Mesendoderm (in vitro differentiated cells): Measurements from ENCODE around the gene MOCS3.
A peak's percentile ranks its signal among the peaks of the same experiment; 100 is the strongest.

Experiments
- DNase-seq: peaks from one replicate; pipeline ENCODE4 v3.0.0; 2013
- H2AK5ac ChIP-seq: 2 replicates; pipeline ENCODE4 v1.6.1; 2013; ENCODE audit warnings: low read length, inconsistent platforms
- H2BK120ac ChIP-seq: 2 replicates; pipeline ENCODE4 v1.6.1; 2013; ENCODE audit warnings: low read depth, mild to moderate bottlenecking, low read length, moderate library complexity, mixed read lengths
- H2BK15ac ChIP-seq: replicated peaks from 2 replicates; pipeline ENCODE4 v1.6.1; 2013; ENCODE audit warnings: low read depth, mild to moderate bottlenecking, moderate library complexity
- H2BK5ac ChIP-seq: 2 replicates; pipeline ENCODE4 v1.6.1; 2013; ENCODE audit warnings: low read length, inconsistent platforms
- H3K18ac ChIP-seq: 2 replicates; pipeline ENCODE4 v1.6.1; 2013; ENCODE audit warnings: mild to moderate bottlenecking, low read length, mixed read lengths
- H3K23ac ChIP-seq: one replicate; pipeline ENCODE4 v1.6.1; 2013; ENCODE audit warnings: low read length
- H3K27ac ChIP-seq: 2 replicates; pipeline ENCODE4 v1.5.1; 2013; ENCODE audit warnings: low read depth, mild to moderate bottlenecking, inconsistent platforms, low read length, moderate library complexity
- H3K27me3 ChIP-seq: 2 replicates; pipeline ENCODE4 v1.6.1; 2013; ENCODE audit warnings: low read length, control low read depth, mild to moderate bottlenecking, inconsistent platforms; ENCODE audit not compliant: insufficient read depth, poor library complexity
- H3K36me3 ChIP-seq: 2 replicates; pipeline ENCODE4 v1.6.1; 2013; ENCODE audit warnings: low read length, inconsistent platforms; ENCODE audit not compliant: control insufficient read depth, insufficient read depth
- H3K4ac ChIP-seq: one replicate; pipeline ENCODE4 v1.6.1; 2013; ENCODE audit warnings: low read depth, mild to moderate bottlenecking, low read length, moderate library complexity
- H3K4me1 ChIP-seq: 2 replicates; pipeline ENCODE4 v1.6.1; 2013; ENCODE audit warnings: low read depth, low read length, inconsistent platforms; ENCODE audit not compliant: control insufficient read depth
- H3K4me2 ChIP-seq: 2 replicates; pipeline ENCODE4 v1.6.1; 2013; ENCODE audit warnings: low read length
- H3K4me3 ChIP-seq: 2 replicates; pipeline ENCODE4 v1.5.1; 2013; ENCODE audit warnings: mild to moderate bottlenecking, low read length
- H3K56ac ChIP-seq: one replicate; pipeline ENCODE4 v1.6.1; 2013; ENCODE audit warnings: low read length
- H3K79me1 ChIP-seq: 2 replicates; pipeline ENCODE4 v1.6.1; 2013; ENCODE audit warnings: low read length, inconsistent platforms
- H3K79me2 ChIP-seq: 2 replicates; pipeline ENCODE4 v1.6.1; 2013; ENCODE audit warnings: mild to moderate bottlenecking, low read length; ENCODE audit not compliant: control insufficient read depth, insufficient read depth
- H3K9ac ChIP-seq: 2 replicates; pipeline ENCODE4 v1.6.1; 2013; ENCODE audit warnings: low read length, inconsistent platforms
- H4K5ac ChIP-seq: one replicate; pipeline ENCODE4 v1.6.1; 2013; ENCODE audit warnings: low read length
- H4K8ac ChIP-seq: one replicate; pipeline ENCODE4 v1.6.1; 2013; ENCODE audit warnings: low read depth, mild to moderate bottlenecking, control low read depth, low read length, moderate library complexity
- WGBS: extraction: QIAGEN DNeasy Blood & Tissue Kit; methylation state at CpG from one replicate; pipeline ENCODE4 v1.1.7; 2013; ENCODE audit warnings: low lambda C conversion rate, missing lambda C conversion rate; ENCODE audit not compliant: insufficient coverage; ENCODE audit errors: extremely low coverage; 5-methylcytosine and 5-hydroxymethylcytosine counted together

The MOCS3 gene

DNA sequence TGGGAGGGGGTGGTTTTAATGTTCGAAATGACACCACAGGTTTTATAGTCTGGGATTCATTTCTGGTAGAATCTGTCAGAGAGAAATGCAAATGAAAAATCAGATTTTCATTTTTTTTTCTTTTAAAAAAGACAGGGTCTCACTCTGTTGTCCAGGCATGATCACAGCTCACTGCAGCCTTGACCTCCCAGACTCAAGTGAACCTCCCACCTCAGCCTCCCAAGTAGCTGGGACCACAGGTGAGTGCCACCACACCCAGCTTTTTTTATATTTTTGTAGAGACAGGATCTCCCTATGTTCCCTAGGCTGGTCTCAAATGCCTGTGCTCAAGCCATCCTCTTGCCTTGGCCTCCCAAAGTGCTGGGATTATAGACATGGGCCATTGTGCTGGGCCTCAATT is 25.0 kb upstream of the MOCS3 start:
- H3K23ac ChIP-seq: no peak overlapping the region
- no peak overlapping the region for H2BK5ac ChIP-seq
- H2BK15ac ChIP-seq: no peak overlapping the region
- H3K56ac ChIP-seq: no peak overlapping the region
- no peak overlapping the region for H2BK120ac ChIP-seq
- no peak for DNase-seq
- no peak overlapping the region for H3K4ac ChIP-seq
- H3K27me3 ChIP-seq: no peaks in the 10 kb centered on the region
- no peak overlapping the region for H4K5ac ChIP-seq
- H3K4me2 ChIP-seq: no peak overlapping the region
- H3K4me1 ChIP-seq: peaks cover 5% of the 10 kb centered on the region
- H3K27ac ChIP-seq: no peak overlapping the region
- H3K9ac ChIP-seq: no peak overlapping the region
- peaks cover 17% of the 10 kb centered on the region for H3K79me2 ChIP-seq
- no peak overlapping the region for H3K18ac ChIP-seq
- WGBS: no CpG with 5 or more reads among the region's 1 CpG
- H4K8ac ChIP-seq: no peak overlapping the region
- peaks cover 3% of the 10 kb centered on the region for H3K36me3 ChIP-seq
- H3K4me3 ChIP-seq: no peak overlapping the region
- no peaks in the 10 kb centered on the region for H3K79me1 ChIP-seq
- no peak overlapping the region for H2AK5ac ChIP-seq

GRCh38 chr20:50943069-50943468 is 15.5 kb upstream of the MOCS3 start:
- Histone ChIP-seq H3K23ac (no peak overlapping the region), H3K27me3 (no peaks in the 10 kb centered on the region), H3K79me1 (no peaks in the 10 kb centered on the region), H3K18ac (no peak overlapping the region), H3K27ac (no peak overlapping the region), H3K56ac (no peak overlapping the region), H3K79me2 (no peaks in the 10 kb centered on the region), H3K4me3 (no peak overlapping the region), H3K4me1 (no peaks in the 10 kb centered on the region), H2BK5ac (no peak overlapping the region), H3K9ac (no peak overlapping the region), H4K5ac (no peak overlapping the region), H2BK120ac (no peak overlapping the region), H3K4ac (no peak overlapping the region), H2BK15ac (no peak overlapping the region), H2AK5ac (no peak overlapping the region), H3K36me3 (no peaks in the 10 kb centered on the region), H3K4me2 (no peak overlapping the region), H4K8ac (no peak overlapping the region)
- DNase-seq: no peak
- no CpG with 5 or more reads among the region's 7 CpGs for WGBS

DNA sequence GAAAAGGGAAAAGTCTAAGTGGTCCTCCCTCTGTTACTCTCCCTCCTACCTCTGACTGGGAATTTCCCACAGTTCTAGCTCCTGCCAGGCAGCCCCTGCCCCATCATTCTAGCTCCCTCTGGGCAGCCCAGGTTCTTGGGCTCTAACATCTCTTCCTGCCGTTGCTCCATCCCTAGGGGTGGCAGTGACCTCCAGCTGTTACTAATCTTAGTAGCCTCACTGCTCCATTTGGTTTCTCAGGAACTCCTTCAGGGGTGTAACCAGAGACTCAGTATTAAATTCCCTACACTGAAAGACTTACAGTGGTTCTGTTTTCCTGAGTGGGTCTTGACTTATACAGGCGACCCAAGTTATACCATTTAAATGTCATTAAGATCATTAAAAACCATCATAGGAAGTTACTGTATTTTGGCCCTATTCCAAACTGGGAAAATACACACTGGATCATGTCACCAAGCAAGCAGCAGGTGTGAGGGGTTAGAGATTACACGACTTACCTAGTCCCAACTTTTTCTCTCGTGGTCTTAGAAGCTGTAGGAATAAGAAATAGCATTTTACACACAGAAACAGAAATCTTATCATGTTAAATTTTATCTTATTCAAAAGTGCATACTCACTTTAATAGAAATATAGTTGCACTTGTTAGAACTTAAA is 10.4 kb upstream of the MOCS3 start:
- WGBS: no CpG with 5 or more reads among the region's 4 CpGs
- Histone ChIP-seq H3K4me2 (no peak overlapping the region), H4K5ac (no peak overlapping the region), H2BK120ac (no peak overlapping the region), H3K56ac (no peak overlapping the region), H3K23ac (no peak overlapping the region), H3K18ac (no peak overlapping the region), H3K9ac (no peak overlapping the region), H3K27ac (no peak overlapping the region), H4K8ac (no peak overlapping the region), H3K27me3 (no peaks in the 10 kb centered on the region), H3K36me3 (no peaks in the 10 kb centered on the region), H2AK5ac (no peak overlapping the region), H3K4ac (no peak overlapping the region), H3K4me3 (no peak overlapping the region), H3K79me2 (peaks cover 3% of the 10 kb centered on the region), H2BK15ac (no peak overlapping the region), H3K4me1 (no peaks in the 10 kb centered on the region), H3K79me1 (peaks cover 3% of the 10 kb centered on the region), H2BK5ac (no peak overlapping the region)
- DNase-seq: no peak

DNA sequence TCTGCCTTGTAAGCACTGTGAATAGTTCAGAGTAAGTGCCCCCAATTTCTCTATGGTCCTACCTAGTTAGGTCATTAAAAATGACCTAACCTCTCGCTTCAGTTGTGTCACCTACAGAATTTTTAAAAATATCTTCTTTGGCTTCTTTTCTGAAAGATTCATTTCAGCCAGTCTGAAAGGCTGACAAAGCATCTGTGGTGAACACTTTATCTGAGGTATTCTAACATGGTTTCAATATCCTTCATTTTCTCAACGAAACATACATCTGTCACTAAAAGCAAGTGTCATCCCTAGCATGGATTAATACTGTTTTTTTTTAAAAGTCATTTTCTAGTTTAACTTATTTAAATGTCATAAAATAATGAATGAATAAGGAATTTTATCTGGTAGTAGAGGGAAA is 5.4 kb upstream of the MOCS3 start:
- Histone ChIP-seq H3K4me2 (no peak overlapping the region), H3K27ac (no peak overlapping the region), H3K27me3 (no peaks in the 10 kb centered on the region), H2BK120ac (no peak overlapping the region), H4K8ac (no peak overlapping the region), H4K5ac (no peak overlapping the region), H3K79me1 (peaks cover 9% of the 10 kb centered on the region), H3K56ac (no peak overlapping the region), H3K18ac (no peak overlapping the region), H2AK5ac (no peak overlapping the region), H3K36me3 (no peaks in the 10 kb centered on the region), H2BK15ac (no peak overlapping the region), H3K79me2 (peaks cover 31% of the 10 kb centered on the region), H3K4me1 (peaks cover 3% of the 10 kb centered on the region), H3K4me3 (no peak overlapping the region), H3K23ac (no peak overlapping the region), H3K9ac (no peak overlapping the region), H2BK5ac (no peak overlapping the region), H3K4ac (no peak overlapping the region)
- DNase-seq: no peak
- WGBS: no CpG with 5 or more reads among the region's 2 CpGs

DNA sequence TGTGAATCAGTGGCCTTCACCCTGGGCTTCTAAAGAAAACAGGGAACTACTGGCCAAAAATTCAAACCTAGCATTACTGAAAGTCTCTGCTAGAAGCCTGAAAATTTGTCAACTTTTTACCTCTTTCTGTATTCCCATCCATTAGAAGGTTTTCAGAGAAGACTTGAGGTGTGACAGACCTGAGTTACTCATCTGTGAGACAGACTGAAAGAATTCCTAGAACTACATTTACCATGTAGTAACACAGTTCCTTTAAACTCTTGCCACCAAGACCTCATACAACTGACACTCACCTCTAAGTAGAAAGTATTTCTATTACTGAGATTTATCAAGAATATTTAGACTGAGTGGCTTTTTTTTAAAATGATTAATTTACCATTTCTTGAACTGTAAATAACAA is 4.8 kb upstream of the MOCS3 start:
- Histone ChIP-seq H3K4me2 (no peak overlapping the region), H4K8ac (no peak overlapping the region), H2BK5ac (no peak overlapping the region), H2BK120ac (no peak overlapping the region), H3K79me1 (peaks cover 9% of the 10 kb centered on the region), H3K79me2 (peaks cover 32% of the 10 kb centered on the region), H3K4ac (no peak overlapping the region), H3K27ac (no peak overlapping the region), H2BK15ac (no peak overlapping the region), H4K5ac (no peak overlapping the region), H3K36me3 (no peaks in the 10 kb centered on the region), H3K4me1 (peaks cover 3% of the 10 kb centered on the region), H3K23ac (no peak overlapping the region), H3K4me3 (no peak overlapping the region), H3K56ac (no peak overlapping the region), H3K27me3 (no peaks in the 10 kb centered on the region), H3K18ac (no peak overlapping the region), H2AK5ac (no peak overlapping the region), H3K9ac (no peak overlapping the region)
- DNase-seq: no peak

GRCh38 chr20:50957276-50957675 is 1.3 kb upstream of the MOCS3 start:
- peaks cover 44% of the 10 kb centered on the region for H3K79me2 ChIP-seq
- no peak overlapping the region for H2BK120ac ChIP-seq
- peak overlapping the region; percentile 66 for H3K56ac ChIP-seq
- H2BK15ac ChIP-seq: no peak overlapping the region
- H3K9ac ChIP-seq: peak overlapping the region; percentile 83
- H3K23ac ChIP-seq: no peak overlapping the region
- WGBS: no CpG with 5 or more reads among the region's 7 CpGs
- no peak overlapping the region for H4K8ac ChIP-seq
- H3K18ac ChIP-seq: no peak overlapping the region
- no peaks in the 10 kb centered on the region for H3K36me3 ChIP-seq
- no peak overlapping the region for H3K27ac ChIP-seq
- H3K4ac ChIP-seq: no peak overlapping the region
- no peak overlapping the region for H2AK5ac ChIP-seq
- peak overlapping the region; percentile 86 for H3K4me3 ChIP-seq
- H3K27me3 ChIP-seq: no peaks in the 10 kb centered on the region
- H3K4me1 ChIP-seq: peaks cover 5% of the 10 kb centered on the region
- H3K79me1 ChIP-seq: peaks cover 21% of the 10 kb centered on the region
- H2BK5ac ChIP-seq: no peak overlapping the region
- DNase-seq: no peak
- H3K4me2 ChIP-seq: peak overlapping the region; percentile 75
- H4K5ac ChIP-seq: no peak overlapping the region
